Measurements from ENCODE around the gene ZNF479. TPM values are rescaled to one million over a fixed set of nuclear protein-coding genes. Genes with fewer than 3 reads are reported as not detected.

The ZNF479 gene
- total and polyA plus RNA-seq, 2 of the 4 experiments (the other 2 are of a cell fraction) = not detected

DNA sequence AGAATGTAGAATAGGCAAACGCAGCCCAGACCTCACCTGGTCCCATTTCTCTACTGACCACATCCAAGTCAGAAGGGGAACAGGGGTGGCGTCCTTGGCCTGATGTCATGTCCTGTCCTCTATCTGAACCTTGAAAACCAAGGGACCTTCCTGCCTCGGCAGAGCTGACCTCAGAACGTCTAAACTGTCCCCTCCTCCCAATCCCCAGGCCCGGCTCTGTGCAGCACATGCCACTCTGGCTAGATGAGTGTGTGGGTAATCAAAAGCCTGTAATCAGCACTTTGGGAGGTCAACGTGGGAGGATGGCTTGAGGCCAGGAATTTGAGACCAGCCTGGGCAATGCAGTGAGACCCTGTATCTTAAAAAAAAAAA lies 46.5 kb upstream of the ZNF479 start:
- POLR2A ChIA-PET (ENCODE audit: unreplicated experiment) = no interaction called here

More for the DNA sequence above, 46.5 kb upstream of the ZNF479 start:
- H3K27me3 ChIP-seq (ENCODE audit: control insufficient read depth, insufficient read depth, low read length) = no peaks in the 10 kb centered on the region
- no peak overlapping the region for H3K4me2 ChIP-seq (ENCODE audit: low read depth, low read length)
- H4K91ac ChIP-seq (ENCODE audit: insufficient read depth, low read depth, low read length) = no peak overlapping the region
- no peak overlapping the region for H2AK5ac ChIP-seq (ENCODE audit: low read depth, low read length)
- no peak for DNase-seq
- H3K79me1 ChIP-seq (ENCODE audit: low read depth in 1 of 2, low read length in 2 of 2) = no peaks in the 10 kb centered on the region
- H3K23ac ChIP-seq (ENCODE audit: low read depth, low read length) = no peak overlapping the region
- H2AFZ ChIP-seq (replicated peaks; ENCODE audit: low read length, poor library complexity) = no peak overlapping the region
- 20% methylated on average over 1 of the region's 6 CpGs; no CpG with 5 or more reads in 1 of the 2 experiments for WGBS, 2 experiments (ENCODE audit: extremely low coverage in 2 of 2, insufficient read length in 1 of 2)
- H4K20me1 ChIP-seq (ENCODE audit: insufficient read depth, low read length) = no peaks in the 10 kb centered on the region
- no peaks in the 10 kb centered on the region for H3K36me3 ChIP-seq (ENCODE audit: control insufficient read depth, insufficient read depth, low read length)
- H3K18ac ChIP-seq (ENCODE audit: low read depth, low read length) = no peak overlapping the region
- H2BK15ac ChIP-seq (ENCODE audit: low read depth, low read length) = no peak overlapping the region
- TF ChIP-seq RAD21 (IDR thresholded peaks at IDR 0.05; ENCODE audit: low read length) (no peak), RFX5 (IDR thresholded peaks at IDR 0.05; ENCODE audit: low read depth, low read length) (no peak), MXI1 (IDR thresholded peaks at IDR 0.05; ENCODE audit: borderline replicate concordance, low read depth, low read length) (no peak), RCOR1 (IDR thresholded peaks at IDR 0.05; ENCODE audit: insufficient replicate concordance, low read length) (no peak), CEBPB (IDR thresholded peaks at IDR 0.05; ENCODE audit: low read depth, low read length) (no peak), BHLHE40 (IDR thresholded peaks at IDR 0.05; ENCODE audit: low read depth, low read length) (no peak), MAZ (IDR thresholded peaks at IDR 0.05; ENCODE audit: borderline replicate concordance, low read depth, low read length) (no peak), MAFK (IDR thresholded peaks at IDR 0.05; ENCODE audit: low read depth, low read length) (no peak), NFE2L2 (IDR thresholded peaks at IDR 0.05; ENCODE audit: low read depth, low read length) (no peak), POLR2A (IDR thresholded peaks at IDR 0.05; ENCODE audit: low read depth, low read length) (no peak), CHD1 (IDR thresholded peaks at IDR 0.05; ENCODE audit: low read depth, low read length) (no peak), SMC3 (IDR thresholded peaks at IDR 0.05; ENCODE audit: low read depth, low read length) (no peak), FOS (IDR thresholded peaks at IDR 0.05; ENCODE audit: low read depth, low read length) (no peak)
- TF ChIP-seq, protein P1, sequence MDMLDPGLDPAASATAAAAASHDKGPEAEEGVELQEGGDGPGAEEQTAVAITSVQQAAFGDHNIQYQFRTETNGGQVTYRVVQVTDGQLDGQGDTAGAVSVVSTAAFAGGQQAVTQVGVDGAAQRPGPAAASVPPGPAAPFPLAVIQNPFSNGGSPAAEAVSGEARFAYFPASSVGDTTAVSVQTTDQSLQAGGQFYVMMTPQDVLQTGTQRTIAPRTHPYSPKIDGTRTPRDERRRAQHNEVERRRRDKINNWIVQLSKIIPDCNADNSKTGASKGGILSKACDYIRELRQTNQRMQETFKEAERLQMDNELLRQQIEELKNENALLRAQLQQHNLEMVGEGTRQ (IDR thresholded peaks at IDR 0.05; ENCODE audit: low read depth, low read length) = no peak
- TF ChIP-seq, protein P2, sequence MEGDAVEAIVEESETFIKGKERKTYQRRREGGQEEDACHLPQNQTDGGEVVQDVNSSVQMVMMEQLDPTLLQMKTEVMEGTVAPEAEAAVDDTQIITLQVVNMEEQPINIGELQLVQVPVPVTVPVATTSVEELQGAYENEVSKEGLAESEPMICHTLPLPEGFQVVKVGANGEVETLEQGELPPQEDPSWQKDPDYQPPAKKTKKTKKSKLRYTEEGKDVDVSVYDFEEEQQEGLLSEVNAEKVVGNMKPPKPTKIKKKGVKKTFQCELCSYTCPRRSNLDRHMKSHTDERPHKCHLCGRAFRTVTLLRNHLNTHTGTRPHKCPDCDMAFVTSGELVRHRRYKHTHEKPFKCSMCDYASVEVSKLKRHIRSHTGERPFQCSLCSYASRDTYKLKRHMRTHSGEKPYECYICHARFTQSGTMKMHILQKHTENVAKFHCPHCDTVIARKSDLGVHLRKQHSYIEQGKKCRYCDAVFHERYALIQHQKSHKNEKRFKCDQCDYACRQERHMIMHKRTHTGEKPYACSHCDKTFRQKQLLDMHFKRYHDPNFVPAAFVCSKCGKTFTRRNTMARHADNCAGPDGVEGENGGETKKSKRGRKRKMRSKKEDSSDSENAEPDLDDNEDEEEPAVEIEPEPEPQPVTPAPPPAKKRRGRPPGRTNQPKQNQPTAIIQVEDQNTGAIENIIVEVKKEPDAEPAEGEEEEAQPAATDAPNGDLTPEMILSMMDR (conservative IDR thresholded peaks at IDR 0.05; ENCODE audit: low read depth, low read length) = no peak
- TF ChIP-seq, protein P3, sequence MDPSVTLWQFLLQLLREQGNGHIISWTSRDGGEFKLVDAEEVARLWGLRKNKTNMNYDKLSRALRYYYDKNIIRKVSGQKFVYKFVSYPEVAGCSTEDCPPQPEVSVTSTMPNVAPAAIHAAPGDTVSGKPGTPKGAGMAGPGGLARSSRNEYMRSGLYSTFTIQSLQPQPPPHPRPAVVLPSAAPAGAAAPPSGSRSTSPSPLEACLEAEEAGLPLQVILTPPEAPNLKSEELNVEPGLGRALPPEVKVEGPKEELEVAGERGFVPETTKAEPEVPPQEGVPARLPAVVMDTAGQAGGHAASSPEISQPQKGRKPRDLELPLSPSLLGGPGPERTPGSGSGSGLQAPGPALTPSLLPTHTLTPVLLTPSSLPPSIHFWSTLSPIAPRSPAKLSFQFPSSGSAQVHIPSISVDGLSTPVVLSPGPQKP (IDR thresholded peaks at IDR 0.05; ENCODE audit: borderline replicate concordance, low read depth, low read length) = no peak
- H3K9ac ChIP-seq (ENCODE audit: low read depth, low read length) = no peak overlapping the region
- no peak overlapping the region for H2BK20ac ChIP-seq (ENCODE audit: low read depth, low read length)
- no peak overlapping the region for H3K27ac ChIP-seq (ENCODE audit: insufficient read depth, low read length)
- H4K5ac ChIP-seq (ENCODE audit: low read depth, low read length) = no peak overlapping the region
- H2BK5ac ChIP-seq (ENCODE audit: low read depth, low read length, poor library complexity, severe bottlenecking) = no peak overlapping the region
- intact Hi-C loops (cut with micrococcal nuclease) (no loop called here), dilution Hi-C loops (cut with HindIII; ENCODE audit: low sequenced_read_pairs, unreplicated experiment) (no loop called here), in situ Hi-C loops (cut with MboI; ENCODE audit: low sequenced_read_pairs) (no loop called here)
- no peak overlapping the region for H3K56ac ChIP-seq (ENCODE audit: extremely low read depth, insufficient read depth, low read length)
- H2BK120ac ChIP-seq (ENCODE audit: low read depth, low read length) = no peak overlapping the region
- CTCF ChIA-PET = no interaction called here
- H3K4me3 ChIP-seq (ENCODE audit: insufficient read depth, low read depth, low read length) = no peak overlapping the region
- H3K14ac ChIP-seq (replicated peaks; ENCODE audit: low read depth, low read length) = no peak overlapping the region
- ATAC-seq (ENCODE audit: low read depth) = no peak
- no TSS peak for BruUV-seq (replicated peaks)
- no peaks in the 10 kb centered on the region for H3K9me1 ChIP-seq (ENCODE audit: insufficient read depth, low read length)
- no peak overlapping the region for H4K8ac ChIP-seq (ENCODE audit: low read depth in 2 of 2, low read length in 2 of 2)
- no peak overlapping the region for H3K4ac ChIP-seq (ENCODE audit: low read depth, low read length)
- H3K4me1 ChIP-seq (ENCODE audit: control insufficient read depth, insufficient read depth, low read length) = no peaks in the 10 kb centered on the region
- H3K9me3 ChIP-seq (ENCODE audit: control insufficient read depth, insufficient read depth, low read length) = peaks cover 47% of the 10 kb centered on the region
- H2AK9ac ChIP-seq (replicated peaks; ENCODE audit: low read depth, low read length, poor library complexity) = no peak overlapping the region

All from IMR-90 (cell line).